HepG2 (cell line): ENCODE data around the gene AP3B1. TPM values are rescaled to one million over a fixed set of nuclear protein-coding genes. Genes with fewer than 3 reads are reported as not detected.

Source experiments
- ATAC-seq: fragments of 200-7000 bp; cut with Tn5 transposase; 3 replicates; pipeline ENCODE4 v1.9.1; 2020; ENCODE audit warnings: mild to moderate bottlenecking, moderate library complexity
- BruUV-seq: library from RNA; stranded (reverse); fragments of 400-500 nt; replicated peaks from 2 replicates; lab custom pipeline; 2021; lab: Mats Ljungman, UMichigan
- CTCF ChIA-PET: fragments of 300-600 bp; formaldehyde crosslinking; extraction: SDS; loops from one replicate; lab custom pipeline; 2021; ENCODE audit warnings: low total read pairs, inconsistent platforms, low intra/inter-chr PET ratio; lab: Yijun Ruan, JAX
- POLR2A ChIA-PET: fragments of 350-600 bp; sonication (Branson Sonifier 250); formaldehyde crosslinking; loops from one replicate; lab custom pipeline; 2020; ENCODE audit warnings: antibody characterized with exemption, inconsistent platforms; lab: Yijun Ruan, JAX
- DNase-seq: peaks from one replicate; pipeline ENCODE4 v3.0.0-alpha.2; 2015; ENCODE audit warnings: low spot score
- FAIRE-seq: peaks from 3 replicates; lab custom pipeline; 2011; peaks lifted over from hg19 to GRCh38; lab: Jason Lieb, UNC
- H2AFZ ChIP-seq: one replicate; pipeline ENCODE4 v1.6.1; 2011; ENCODE audit warnings: low read length, inconsistent platforms
- H3K27ac ChIP-seq: fragments of 300-600 bp; 3 replicates; pipeline ENCODE4 v1.8.0; 2011; ENCODE audit warnings: mixed run types, mild to moderate bottlenecking, mixed read lengths, low read length, inconsistent platforms; ENCODE audit not compliant: insufficient read depth; ENCODE audit errors: extremely low read length
- H3K27me3 ChIP-seq, 2 experiments: fragments of 200-600 bp in 1 of 2; 2 replicates in 1 of 2; 3 replicates in 1 of 2; pipeline versions ENCODE4 v1.6.0 to v1.8.0; 2011; ENCODE audit warnings: low read length in 2 of 2, mild to moderate bottlenecking in 2 of 2, moderate library complexity in 2 of 2, inconsistent platforms in 1 of 2; ENCODE audit not compliant: insufficient read depth in 2 of 2, control insufficient read depth in 1 of 2
- H3K36me3 ChIP-seq, 2 experiments: fragments of 200-600 bp in 1 of 2; replicated peaks in 1 of 2; 2 replicates in 1 of 2; 3 replicates in 1 of 2; pipeline versions ENCODE4 v1.5.1 to v1.8.0; 2011; ENCODE audit warnings: low read length in 2 of 2, inconsistent platforms in 1 of 2; ENCODE audit not compliant: insufficient read depth in 2 of 2, control insufficient read depth in 1 of 2
- H3K4me1 ChIP-seq: 2 replicates; pipeline ENCODE4 v1.5.1; 2012; ENCODE audit warnings: low read length, inconsistent platforms; ENCODE audit not compliant: insufficient read depth
- H3K4me2 ChIP-seq: 2 replicates; pipeline ENCODE4 v1.6.0; 2011; ENCODE audit warnings: low read depth, low read length, inconsistent platforms
- H3K4me3 ChIP-seq, 3 experiments: fragments of 200-600 bp in 1 of 3; sonication (generic), shearing (Covaris generic) in 1 of 3; replicated peaks in 1 of 3; 2 replicates each; pipeline ENCODE4 v1.5.1; 2011 to 2016; ENCODE audit warnings: low read length in 3 of 3, inconsistent platforms in 2 of 3, low read depth in 2 of 3, mild to moderate bottlenecking in 2 of 3, control low read depth in 1 of 3, mixed read lengths in 1 of 3; ENCODE audit not compliant: insufficient read depth in 1 of 3
- H3K79me2 ChIP-seq: one replicate; pipeline ENCODE4 v1.6.1; 2011; ENCODE audit warnings: low read length, inconsistent platforms; ENCODE audit not compliant: insufficient read depth
- H3K9ac ChIP-seq: 2 replicates; pipeline ENCODE4 v1.6.0; 2011; ENCODE audit warnings: mild to moderate bottlenecking, low read depth, low read length, inconsistent platforms; ENCODE audit not compliant: insufficient read depth
- H3K9me3 ChIP-seq: 2 replicates; pipeline ENCODE4 v1.5.1; 2012; ENCODE audit warnings: mild to moderate bottlenecking, low read length
- H4K20me1 ChIP-seq: 2 replicates; pipeline ENCODE4 v1.6.0; 2011; ENCODE audit warnings: inconsistent platforms, mild to moderate bottlenecking, low read length, moderate library complexity; ENCODE audit not compliant: insufficient read depth
- ATF7-NPFF ChIP-seq: sonication (generic); formaldehyde crosslinking; IDR thresholded peaks from 2 replicates; pipeline ENCODE4 v1.8.1; 2023; ENCODE audit warnings: mild to moderate bottlenecking, low read depth, missing genetic modification reagents, moderate library complexity
- HDAC1 ChIP-seq: sonication (generic); formaldehyde crosslinking; IDR thresholded peaks from 2 replicates; pipeline ENCODE4 v1.5.1; 2020; ENCODE audit warnings: mild to moderate bottlenecking, missing genetic modification reagents
- JDP2 ChIP-seq: sonication (generic); formaldehyde crosslinking; IDR thresholded peaks from 2 replicates; pipeline ENCODE4 v1.8.1; 2022; ENCODE audit warnings: missing genetic modification reagents, borderline replicate concordance
- KLF13 ChIP-seq: sonication (generic); formaldehyde crosslinking; IDR thresholded peaks from 2 replicates; pipeline ENCODE4 v1.4.0; 2020; ENCODE audit warnings: mild to moderate bottlenecking, missing genetic modification reagents
- KMT2A ChIP-seq: sonication (generic); formaldehyde crosslinking; IDR thresholded peaks from 2 replicates; pipeline ENCODE4 v1.4.0; 2020; ENCODE audit warnings: missing genetic modification reagents
- RCOR2 ChIP-seq: IDR thresholded peaks from 2 replicates; pipeline ENCODE4 v1.6.1; 2016; ENCODE audit warnings: missing biosample characterization, missing genetic modification reagents
- RNF2 ChIP-seq: fragments of 450-650 bp; conservative IDR thresholded peaks from 2 replicates; pipeline ENCODE4 v1.6.1; 2016; ENCODE audit warnings: low read depth
- ZNF367 ChIP-seq: sonication (generic); formaldehyde crosslinking; IDR thresholded peaks from 2 replicates; pipeline ENCODE4 v1.4.0; 2020; ENCODE audit warnings: missing genetic modification reagents, borderline replicate concordance
- WGBS: methylation state at CpG from one replicate; pipeline ENCODE4 v1.1.6; 2017; ENCODE audit warnings: low lambda C conversion rate; 5-methylcytosine and 5-hydroxymethylcytosine counted together
- in situ Hi-C: cut with HindIII; loops from 2 replicates; pipeline ENCODE4 v1.10.0; 2017; ENCODE audit warnings: low pct_unique_long_range_greater_than_20kb; ENCODE audit not compliant: extremely low pct_ligation_motif_present
- intact Hi-C: fragments of 100-400 bp; cut with micrococcal nuclease; formaldehyde crosslinking; loops from one replicate; pipeline ENCODE4 v1.10.0; 2022; ENCODE audit not compliant: unreplicated experiment
- polyA plus RNA-seq, 8 experiments: library from polyadenylated mRNA; depleted of rRNA in 3 of 8; stranded (reverse) in 7 of 8; unstranded in 1 of 8; fragments of >200 nt; fragmentation: Illumina TruSeq in 4 of 8; extraction: Trizol in 4 of 8; gene quantifications; 2 replicates each; pipeline versions ENCODE4 v1.2.1 to v1.2.3, GENCODE V29; 2011 to 2016; ENCODE audit warnings: low read depth in 4 of 8, missing spikeins in 1 of 8, mixed read lengths in 1 of 8; ENCODE audit not compliant: insufficient read depth in 1 of 8
- total RNA-seq, 5 experiments: library from RNA; depleted of rRNA; stranded (reverse); fragments of >200 nt; fragmentation: Illumina TruSeq; extraction: Trizol; gene quantifications; 2 replicates each; pipeline ENCODE4 v1.2.3, GENCODE V29; 2016; ENCODE audit warnings: low read depth in 1 of 5
- TF ChIP-seq, protein P1 (sequence below): sonication (generic); formaldehyde crosslinking; IDR thresholded peaks from 2 replicates; pipeline ENCODE4 v1.4.0; 2020; ENCODE audit warnings: missing genetic modification reagents
- TF ChIP-seq, protein P2 (sequence below): sonication (generic); formaldehyde crosslinking; IDR thresholded peaks from 2 replicates; pipeline ENCODE4 v1.8.1; 2023; ENCODE audit warnings: mild to moderate bottlenecking, missing genetic modification reagents

The AP3B1 gene
- total and polyA plus RNA-seq, 2 of the 13 experiments (the other 11 are each of a cell fraction or from before 2014, with no cell fraction given): 37.7 to 51.2 TPM

DNA sequence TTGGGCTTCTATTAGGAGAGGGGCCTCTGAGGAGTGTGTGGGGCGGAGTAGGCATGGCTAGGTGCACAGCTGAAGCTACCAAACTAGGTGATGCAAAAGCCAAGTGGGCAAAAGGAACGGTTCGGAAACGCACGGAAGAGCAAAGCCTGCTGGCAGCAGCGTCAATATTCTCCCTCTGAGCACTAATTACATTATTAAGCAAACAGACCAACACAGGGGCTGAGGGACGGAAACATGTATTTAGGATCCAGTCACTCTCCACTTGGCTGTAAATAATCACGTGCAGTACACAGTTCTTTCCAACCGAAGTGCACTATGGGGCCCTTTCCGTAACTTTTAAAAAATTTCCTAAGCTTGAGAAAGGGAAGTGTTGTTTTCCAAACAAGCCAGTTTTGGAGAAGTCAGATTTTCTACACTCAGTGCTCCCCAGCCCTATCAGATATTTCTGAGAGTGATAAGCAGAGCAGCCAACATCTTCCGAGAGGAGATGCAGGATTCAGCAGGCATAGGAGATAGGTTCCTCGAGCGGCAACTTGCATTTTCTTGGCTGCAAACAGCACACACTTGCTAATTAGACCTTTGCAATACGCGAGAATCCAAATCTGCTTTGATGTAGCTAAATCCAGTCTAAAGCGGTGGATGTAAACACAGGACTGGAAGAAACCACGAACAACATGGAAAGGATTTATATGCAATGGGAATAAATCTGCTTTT, 301.2 kb downstream of the AP3B1 start:
- no peak for FAIRE-seq
- CTCF ChIA-PET: no interaction called here

More for the DNA sequence above, 301.2 kb downstream of the AP3B1 start:
- Histone ChIP-seq H3K27ac (no peak overlapping the region), H3K9ac (no peak overlapping the region), H3K4me3 (no peak overlapping the region), H2AFZ (no peak overlapping the region), H3K4me1 (no peaks in the 10 kb centered on the region), H3K9me3 (no peaks in the 10 kb centered on the region), H3K4me2 (no peak overlapping the region), H3K79me2 (no peaks in the 10 kb centered on the region), H3K36me3 (no peaks in the 10 kb centered on the region; a peak in 1 of 5 replicates), H4K20me1 (no peaks in the 10 kb centered on the region), H3K27me3 (no peaks in the 10 kb centered on the region)
- ATAC-seq (no peak), DNase-seq (no peak)
- intact Hi-C loops (no loop called here), in situ Hi-C loops (loop anchor here (25.0 kb wide), 1 partner anchor 431 kb away; no protein-coding TSS in a partner anchor)
- 92% methylated on average over 17 of the region's 17 CpGs for WGBS
- POLR2A ChIA-PET: no interaction called here
- TF ChIP-seq RCOR2: no peak
- TF ChIP-seq, protein P1, sequence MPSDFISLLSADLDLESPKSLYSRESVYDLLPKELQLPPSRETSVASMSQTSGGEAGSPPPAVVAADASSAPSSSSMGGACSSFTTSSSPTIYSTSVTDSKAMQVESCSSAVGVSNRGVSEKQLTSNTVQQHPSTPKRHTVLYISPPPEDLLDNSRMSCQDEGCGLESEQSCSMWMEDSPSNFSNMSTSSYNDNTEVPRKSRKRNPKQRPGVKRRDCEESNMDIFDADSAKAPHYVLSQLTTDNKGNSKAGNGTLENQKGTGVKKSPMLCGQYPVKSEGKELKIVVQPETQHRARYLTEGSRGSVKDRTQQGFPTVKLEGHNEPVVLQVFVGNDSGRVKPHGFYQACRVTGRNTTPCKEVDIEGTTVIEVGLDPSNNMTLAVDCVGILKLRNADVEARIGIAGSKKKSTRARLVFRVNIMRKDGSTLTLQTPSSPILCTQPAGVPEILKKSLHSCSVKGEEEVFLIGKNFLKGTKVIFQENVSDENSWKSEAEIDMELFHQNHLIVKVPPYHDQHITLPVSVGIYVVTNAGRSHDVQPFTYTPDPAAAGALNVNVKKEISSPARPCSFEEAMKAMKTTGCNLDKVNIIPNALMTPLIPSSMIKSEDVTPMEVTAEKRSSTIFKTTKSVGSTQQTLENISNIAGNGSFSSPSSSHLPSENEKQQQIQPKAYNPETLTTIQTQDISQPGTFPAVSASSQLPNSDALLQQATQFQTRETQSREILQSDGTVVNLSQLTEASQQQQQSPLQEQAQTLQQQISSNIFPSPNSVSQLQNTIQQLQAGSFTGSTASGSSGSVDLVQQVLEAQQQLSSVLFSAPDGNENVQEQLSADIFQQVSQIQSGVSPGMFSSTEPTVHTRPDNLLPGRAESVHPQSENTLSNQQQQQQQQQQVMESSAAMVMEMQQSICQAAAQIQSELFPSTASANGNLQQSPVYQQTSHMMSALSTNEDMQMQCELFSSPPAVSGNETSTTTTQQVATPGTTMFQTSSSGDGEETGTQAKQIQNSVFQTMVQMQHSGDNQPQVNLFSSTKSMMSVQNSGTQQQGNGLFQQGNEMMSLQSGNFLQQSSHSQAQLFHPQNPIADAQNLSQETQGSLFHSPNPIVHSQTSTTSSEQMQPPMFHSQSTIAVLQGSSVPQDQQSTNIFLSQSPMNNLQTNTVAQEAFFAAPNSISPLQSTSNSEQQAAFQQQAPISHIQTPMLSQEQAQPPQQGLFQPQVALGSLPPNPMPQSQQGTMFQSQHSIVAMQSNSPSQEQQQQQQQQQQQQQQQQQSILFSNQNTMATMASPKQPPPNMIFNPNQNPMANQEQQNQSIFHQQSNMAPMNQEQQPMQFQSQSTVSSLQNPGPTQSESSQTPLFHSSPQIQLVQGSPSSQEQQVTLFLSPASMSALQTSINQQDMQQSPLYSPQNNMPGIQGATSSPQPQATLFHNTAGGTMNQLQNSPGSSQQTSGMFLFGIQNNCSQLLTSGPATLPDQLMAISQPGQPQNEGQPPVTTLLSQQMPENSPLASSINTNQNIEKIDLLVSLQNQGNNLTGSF: no peak
- TF ChIP-seq HDAC1 (CRISPR knock-in tag): no peak
- TF ChIP-seq KLF13 (CRISPR knock-in tag): no peak
- no peak for TF ChIP-seq KMT2A (CRISPR knock-in tag)
- TF ChIP-seq, protein P2, sequence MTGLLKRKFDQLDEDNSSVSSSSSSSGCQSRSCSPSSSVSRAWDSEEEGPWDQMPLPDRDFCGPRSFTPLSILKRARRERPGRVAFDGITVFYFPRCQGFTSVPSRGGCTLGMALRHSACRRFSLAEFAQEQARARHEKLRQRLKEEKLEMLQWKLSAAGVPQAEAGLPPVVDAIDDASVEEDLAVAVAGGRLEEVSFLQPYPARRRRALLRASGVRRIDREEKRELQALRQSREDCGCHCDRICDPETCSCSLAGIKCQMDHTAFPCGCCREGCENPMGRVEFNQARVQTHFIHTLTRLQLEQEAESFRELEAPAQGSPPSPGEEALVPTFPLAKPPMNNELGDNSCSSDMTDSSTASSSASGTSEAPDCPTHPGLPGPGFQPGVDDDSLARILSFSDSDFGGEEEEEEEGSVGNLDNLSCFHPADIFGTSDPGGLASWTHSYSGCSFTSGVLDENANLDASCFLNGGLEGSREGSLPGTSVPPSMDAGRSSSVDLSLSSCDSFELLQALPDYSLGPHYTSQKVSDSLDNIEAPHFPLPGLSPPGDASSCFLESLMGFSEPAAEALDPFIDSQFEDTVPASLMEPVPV (CRISPR knock-in tag): no peak
- no peak for TF ChIP-seq RNF2
- TF ChIP-seq ATF7-NPFF (CRISPR knock-in tag): no peak
- TF ChIP-seq ZNF367 (CRISPR knock-in tag): no peak
- no peak for TF ChIP-seq JDP2 (CRISPR knock-in tag)
- no TSS peak for BruUV-seq
